ENCODE data around the gene YIF1B.

The YIF1B gene

DNA sequence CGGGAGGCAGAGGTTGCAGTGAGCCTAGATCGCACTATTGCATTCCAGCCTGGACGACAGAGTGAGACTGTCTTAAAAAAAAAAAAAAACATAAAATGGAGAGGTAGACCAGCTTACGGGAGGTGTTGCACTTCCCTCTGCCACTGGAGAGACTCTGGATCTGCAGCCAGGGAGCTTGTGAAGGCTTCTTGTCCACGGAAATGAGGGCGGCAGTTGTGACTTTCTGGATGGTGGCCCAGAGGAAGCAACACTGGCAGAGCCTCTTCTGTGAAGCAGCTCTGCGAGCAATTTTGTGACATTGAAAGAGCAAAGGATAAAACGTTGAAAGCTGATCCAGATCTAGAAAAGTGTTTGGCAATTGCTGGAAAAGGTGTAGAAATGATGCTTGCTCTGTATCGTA is 41.0 kb downstream of the YIF1B start:
- Histone ChIP-seq H3K27ac (ENCODE audit: low read depth, low read length) (no peak overlapping the region), H4K20me1 (ENCODE audit: low read depth, low read length) (no peaks in the 10 kb centered on the region), H3K9me3 (ENCODE audit: insufficient read depth, low read length) (no peaks in the 10 kb centered on the region), H3K4me3 (ENCODE audit: insufficient read depth, low read length, poor library complexity, severe bottlenecking) (no peak overlapping the region), H2AFZ (ENCODE audit: low read depth, low read length, severe bottlenecking) (no peak overlapping the region), H3K9me2 (replicated peaks; ENCODE audit: insufficient read depth, low read length) (no peaks in the 10 kb centered on the region), H3F3A (ENCODE audit: insufficient read depth) (no peaks in the 10 kb centered on the region), H3K36me3 (ENCODE audit: low read length) (no peaks in the 10 kb centered on the region), H3K4me2 (ENCODE audit: low read depth, low read length, poor library complexity, severe bottlenecking) (no peak overlapping the region), H3K27me3 (ENCODE audit: low read length) (no peaks in the 10 kb centered on the region), H3K79me2 (ENCODE audit: insufficient read depth, low read length) (no peaks in the 10 kb centered on the region), H3K9ac (ENCODE audit: low read length) (no peak overlapping the region)
- TF ChIP-seq, protein P1, sequence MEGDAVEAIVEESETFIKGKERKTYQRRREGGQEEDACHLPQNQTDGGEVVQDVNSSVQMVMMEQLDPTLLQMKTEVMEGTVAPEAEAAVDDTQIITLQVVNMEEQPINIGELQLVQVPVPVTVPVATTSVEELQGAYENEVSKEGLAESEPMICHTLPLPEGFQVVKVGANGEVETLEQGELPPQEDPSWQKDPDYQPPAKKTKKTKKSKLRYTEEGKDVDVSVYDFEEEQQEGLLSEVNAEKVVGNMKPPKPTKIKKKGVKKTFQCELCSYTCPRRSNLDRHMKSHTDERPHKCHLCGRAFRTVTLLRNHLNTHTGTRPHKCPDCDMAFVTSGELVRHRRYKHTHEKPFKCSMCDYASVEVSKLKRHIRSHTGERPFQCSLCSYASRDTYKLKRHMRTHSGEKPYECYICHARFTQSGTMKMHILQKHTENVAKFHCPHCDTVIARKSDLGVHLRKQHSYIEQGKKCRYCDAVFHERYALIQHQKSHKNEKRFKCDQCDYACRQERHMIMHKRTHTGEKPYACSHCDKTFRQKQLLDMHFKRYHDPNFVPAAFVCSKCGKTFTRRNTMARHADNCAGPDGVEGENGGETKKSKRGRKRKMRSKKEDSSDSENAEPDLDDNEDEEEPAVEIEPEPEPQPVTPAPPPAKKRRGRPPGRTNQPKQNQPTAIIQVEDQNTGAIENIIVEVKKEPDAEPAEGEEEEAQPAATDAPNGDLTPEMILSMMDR (IDR thresholded peaks at IDR 0.05; ENCODE audit: insufficient read depth, low read length, poor library complexity, severe bottlenecking) = no peak
- TF ChIP-seq EZH2phosphoT487 (conservative IDR thresholded peaks at IDR 0.05; ENCODE audit: low read length) = no peak

DNA sequence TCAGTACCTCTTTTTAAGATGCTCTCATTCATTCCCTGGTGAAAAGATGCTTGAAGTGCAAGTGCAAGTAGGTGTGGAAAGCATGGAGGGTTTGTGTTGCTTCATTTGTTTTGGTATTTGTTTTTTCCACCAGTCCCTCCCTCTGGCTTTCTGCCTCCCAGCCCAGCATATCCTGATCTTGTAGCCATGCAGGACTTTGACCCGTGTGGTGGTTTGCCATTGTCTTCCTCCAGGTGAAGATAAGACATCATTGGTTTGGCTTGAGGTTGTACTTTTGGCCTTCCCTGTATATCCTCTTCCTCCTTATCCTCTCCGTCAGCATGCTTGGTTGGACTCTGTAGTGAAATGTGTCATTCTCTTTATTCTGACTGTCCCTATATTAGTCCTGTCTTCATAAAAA is 42.2 kb downstream of the YIF1B start:
- no peaks in the 10 kb centered on the region for H3K36me3 ChIP-seq (ENCODE audit: low read length)
- TF ChIP-seq, protein P1 (IDR thresholded peaks at IDR 0.05; ENCODE audit: insufficient read depth, low read length, poor library complexity, severe bottlenecking) = no peak
- TF ChIP-seq EZH2phosphoT487 (conservative IDR thresholded peaks at IDR 0.05; ENCODE audit: low read length) = no peak
- no peak overlapping the region for H3K27ac ChIP-seq (ENCODE audit: low read depth, low read length)
- H3F3A ChIP-seq (ENCODE audit: insufficient read depth) = no peaks in the 10 kb centered on the region
- H3K9me2 ChIP-seq (replicated peaks; ENCODE audit: insufficient read depth, low read length) = no peaks in the 10 kb centered on the region
- H3K9me3 ChIP-seq (ENCODE audit: insufficient read depth, low read length) = no peaks in the 10 kb centered on the region
- no peak overlapping the region for H3K4me2 ChIP-seq (ENCODE audit: low read depth, low read length, poor library complexity, severe bottlenecking)
- no peaks in the 10 kb centered on the region for H3K79me2 ChIP-seq (ENCODE audit: insufficient read depth, low read length)
- no peak overlapping the region for H3K4me3 ChIP-seq (ENCODE audit: insufficient read depth, low read length, poor library complexity, severe bottlenecking)
- H3K9ac ChIP-seq (ENCODE audit: low read length) = no peak overlapping the region
- no peak overlapping the region for H2AFZ ChIP-seq (ENCODE audit: low read depth, low read length, severe bottlenecking)
- no peaks in the 10 kb centered on the region for H4K20me1 ChIP-seq (ENCODE audit: low read depth, low read length)
- no peaks in the 10 kb centered on the region for H3K27me3 ChIP-seq (ENCODE audit: low read length)

DNA sequence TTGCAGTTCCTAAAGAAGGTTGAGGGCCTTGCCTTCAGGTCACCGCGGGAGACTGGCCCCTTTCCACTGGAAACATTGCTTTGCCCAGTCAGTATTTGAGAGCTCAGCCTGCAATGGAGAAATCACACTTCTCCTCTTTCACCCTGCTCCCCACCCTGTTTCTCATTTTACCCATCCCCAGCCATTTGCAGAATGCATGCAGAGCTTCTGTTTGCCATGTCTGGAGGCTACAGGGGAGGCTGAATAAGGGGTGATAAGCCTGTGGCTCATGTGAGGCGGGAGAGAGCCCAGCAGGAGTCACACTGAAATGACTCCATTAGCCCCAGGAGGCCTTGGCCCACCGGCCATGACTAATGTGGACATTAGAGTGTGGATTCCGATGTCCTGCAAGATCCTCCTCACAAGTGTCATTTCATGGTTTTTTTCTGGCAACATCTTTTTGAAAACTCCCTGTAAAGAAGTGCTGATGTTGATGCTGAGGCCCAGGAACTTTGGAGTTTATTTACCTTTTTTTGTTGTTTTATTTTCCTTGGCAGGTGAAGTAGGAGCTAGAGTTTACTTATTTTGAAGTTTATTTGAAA is 45.1 kb downstream of the YIF1B start:
- Histone ChIP-seq H3K9me2 (replicated peaks; ENCODE audit: insufficient read depth, low read length) (no peaks in the 10 kb centered on the region), H3K27me3 (ENCODE audit: low read length) (no peaks in the 10 kb centered on the region), H3K4me3 (ENCODE audit: insufficient read depth, low read length, poor library complexity, severe bottlenecking) (no peak overlapping the region), H3K9me3 (ENCODE audit: insufficient read depth, low read length) (no peaks in the 10 kb centered on the region), H3K36me3 (ENCODE audit: low read length) (no peaks in the 10 kb centered on the region), H3K79me2 (ENCODE audit: insufficient read depth, low read length) (no peaks in the 10 kb centered on the region), H3K27ac (ENCODE audit: low read depth, low read length) (no peak overlapping the region), H3F3A (ENCODE audit: insufficient read depth) (no peaks in the 10 kb centered on the region), H4K20me1 (ENCODE audit: low read depth, low read length) (no peaks in the 10 kb centered on the region), H3K9ac (ENCODE audit: low read length) (no peak overlapping the region), H3K4me2 (ENCODE audit: low read depth, low read length, poor library complexity, severe bottlenecking) (no peak overlapping the region), H2AFZ (ENCODE audit: low read depth, low read length, severe bottlenecking) (no peak overlapping the region)
- TF ChIP-seq, protein P1 (IDR thresholded peaks at IDR 0.05; ENCODE audit: insufficient read depth, low read length, poor library complexity, severe bottlenecking) = no peak
- no peak for TF ChIP-seq EZH2phosphoT487 (conservative IDR thresholded peaks at IDR 0.05; ENCODE audit: low read length)

All from SU-DHL-6 (cell line).